ENCODE measurements around the gene GCG.

The GCG gene

GRCh38 chr2:162113776-162114168 lies 38.3 kb downstream of the GCG start:
- Histone ChIP-seq H3K18ac (ENCODE audit: low read length) (no peak overlapping the region), H3K4me1 (ENCODE audit: control insufficient read depth in 1 of 2, insufficient read depth in 2 of 2, low read length in 2 of 2) (peaks cover 4 to 6% of the 10 kb centered on the region in 2 experiments), H3K27me3 (ENCODE audit: insufficient read depth, low read length) (no peaks in the 10 kb centered on the region), H3K27ac (ENCODE audit: low read depth, low read length) (no peak overlapping the region), H2BK5ac (ENCODE audit: low read depth, low read length, poor library complexity) (no peak overlapping the region), H3K23ac (ENCODE audit: low read length) (no peak overlapping the region), H3K36me3 (ENCODE audit: control insufficient read depth in 1 of 2, insufficient read depth in 2 of 2, low read length in 2 of 2) (no peaks in the 10 kb centered on the region), H3K4me2 (ENCODE audit: low read length) (no peak overlapping the region), H3K9me3 (ENCODE audit: insufficient read depth, low read depth, low read length) (no peaks in the 10 kb centered on the region), H2BK12ac (ENCODE audit: low read length) (no peak overlapping the region), H4K91ac (ENCODE audit: low read depth, low read length) (no peak overlapping the region), H2AK5ac (ENCODE audit: low read length) (no peak overlapping the region), H3K79me1 (ENCODE audit: low read length) (peaks cover 5% of the 10 kb centered on the region), H2AFZ (ENCODE audit: insufficient read depth, low read length, poor library complexity) (no peak overlapping the region), H4K8ac (ENCODE audit: low read depth, low read length) (no peak overlapping the region), H3K79me2 (ENCODE audit: control insufficient read depth, insufficient read depth, low read length, poor library complexity) (no peaks in the 10 kb centered on the region), H4K12ac (ENCODE audit: low read depth, low read length) (no peak overlapping the region), H3K14ac (ENCODE audit: low read length) (no peak overlapping the region), H3K4me3 (ENCODE audit: low read depth, low read length) (no peak overlapping the region), H2BK120ac (ENCODE audit: insufficient read depth, low read length, poor library complexity) (no peak overlapping the region), H3K4ac (ENCODE audit: low read depth, low read length) (no peak overlapping the region), H3K9ac (ENCODE audit: low read length) (no peak overlapping the region)
- WGBS (ENCODE audit: extremely low coverage, insufficient coverage, insufficient read length): no CpG with 5 or more reads among the region's 1 CpG
- peak; percentile 52 to 79 for DNase-seq

GRCh38 chr2:162113088-162113775 lies 38.8 kb downstream of the GCG start:
- H3K4ac ChIP-seq (ENCODE audit: low read depth, low read length): no peak overlapping the region
- no peak overlapping the region for H2BK5ac ChIP-seq (ENCODE audit: low read depth, low read length, poor library complexity)
- no peaks in the 10 kb centered on the region for H3K27me3 ChIP-seq (ENCODE audit: insufficient read depth, low read length)
- no peak overlapping the region for H4K91ac ChIP-seq (ENCODE audit: low read depth, low read length)
- no peak overlapping the region for H2BK12ac ChIP-seq (ENCODE audit: low read length)
- H4K12ac ChIP-seq (ENCODE audit: low read depth, low read length): no peak overlapping the region
- H3K23ac ChIP-seq (ENCODE audit: low read length): no peak overlapping the region
- no CpG with 5 or more reads among the region's 3 CpGs for WGBS (ENCODE audit: extremely low coverage, insufficient coverage, insufficient read length)
- H3K9me3 ChIP-seq (ENCODE audit: insufficient read depth, low read depth, low read length): no peaks in the 10 kb centered on the region
- H3K79me1 ChIP-seq (ENCODE audit: low read length): peaks cover 4% of the 10 kb centered on the region
- H4K8ac ChIP-seq (ENCODE audit: low read depth, low read length): no peak overlapping the region
- H3K79me2 ChIP-seq (ENCODE audit: control insufficient read depth, insufficient read depth, low read length, poor library complexity): no peaks in the 10 kb centered on the region
- H3K4me1 ChIP-seq (ENCODE audit: control insufficient read depth in 1 of 2, insufficient read depth in 2 of 2, low read length in 2 of 2): peaks cover 2 to 4% of the 10 kb centered on the region in 2 experiments
- no peak overlapping the region for H3K14ac ChIP-seq (ENCODE audit: low read length)
- H3K9ac ChIP-seq (ENCODE audit: low read length): no peak overlapping the region
- H2AFZ ChIP-seq (ENCODE audit: insufficient read depth, low read length, poor library complexity): no peak overlapping the region
- no peak overlapping the region for H3K4me3 ChIP-seq (ENCODE audit: low read depth, low read length)
- H3K27ac ChIP-seq (ENCODE audit: low read depth, low read length): no peak overlapping the region
- H3K18ac ChIP-seq (ENCODE audit: low read length): no peak overlapping the region
- H3K36me3 ChIP-seq (ENCODE audit: control insufficient read depth in 1 of 2, insufficient read depth in 2 of 2, low read length in 2 of 2): no peaks in the 10 kb centered on the region
- no peak overlapping the region for H3K4me2 ChIP-seq (ENCODE audit: low read length)
- H2BK120ac ChIP-seq (ENCODE audit: insufficient read depth, low read length, poor library complexity): no peak overlapping the region
- H2AK5ac ChIP-seq (ENCODE audit: low read length): no peak overlapping the region
- peak in 1 of 2 donors; percentile 26 for DNase-seq

GRCh38 chr2:162111958-162112850 lies 39.8 kb downstream of the GCG start:
- Histone ChIP-seq H2BK12ac (ENCODE audit: low read length) (no peak overlapping the region), H3K23ac (ENCODE audit: low read length) (no peak overlapping the region), H3K4me1 (ENCODE audit: control insufficient read depth in 1 of 2, insufficient read depth in 2 of 2, low read length in 2 of 2) (peaks cover 2 to 4% of the 10 kb centered on the region in 2 experiments), H2AFZ (ENCODE audit: insufficient read depth, low read length, poor library complexity) (no peak overlapping the region), H3K18ac (ENCODE audit: low read length) (no peak overlapping the region), H3K4me2 (ENCODE audit: low read length) (no peak overlapping the region), H3K79me1 (ENCODE audit: low read length) (peaks cover 2% of the 10 kb centered on the region), H3K27ac (ENCODE audit: low read depth, low read length) (no peak overlapping the region), H2BK5ac (ENCODE audit: low read depth, low read length, poor library complexity) (no peak overlapping the region), H4K8ac (ENCODE audit: low read depth, low read length) (no peak overlapping the region), H3K9me3 (ENCODE audit: insufficient read depth, low read depth, low read length) (no peaks in the 10 kb centered on the region), H2AK5ac (ENCODE audit: low read length) (no peak overlapping the region), H3K27me3 (ENCODE audit: insufficient read depth, low read length) (no peaks in the 10 kb centered on the region), H3K4ac (ENCODE audit: low read depth, low read length) (no peak overlapping the region), H3K9ac (ENCODE audit: low read length) (no peak overlapping the region), H3K4me3 (ENCODE audit: low read depth, low read length) (no peak overlapping the region), H2BK120ac (ENCODE audit: insufficient read depth, low read length, poor library complexity) (no peak overlapping the region), H4K12ac (ENCODE audit: low read depth, low read length) (no peak overlapping the region), H4K91ac (ENCODE audit: low read depth, low read length) (no peak overlapping the region), H3K14ac (ENCODE audit: low read length) (no peak overlapping the region), H3K36me3 (ENCODE audit: control insufficient read depth in 1 of 2, insufficient read depth in 2 of 2, low read length in 2 of 2) (no peaks in the 10 kb centered on the region), H3K79me2 (ENCODE audit: control insufficient read depth, insufficient read depth, low read length, poor library complexity) (no peaks in the 10 kb centered on the region)
- peak in 1 of 2 donors; percentile 60 for DNase-seq
- no CpG with 5 or more reads among the region's 5 CpGs for WGBS (ENCODE audit: extremely low coverage, insufficient coverage, insufficient read length)

GRCh38 chr2:162107361-162107901 lies 44.6 kb downstream of the GCG start:
- Histone ChIP-seq H2BK12ac (ENCODE audit: low read length) (no peak overlapping the region), H3K79me1 (ENCODE audit: low read length) (no peaks in the 10 kb centered on the region), H3K14ac (ENCODE audit: low read length) (no peak overlapping the region), H3K27me3 (ENCODE audit: insufficient read depth, low read length) (no peaks in the 10 kb centered on the region), H2BK120ac (ENCODE audit: insufficient read depth, low read length, poor library complexity) (no peak overlapping the region), H2AFZ (ENCODE audit: insufficient read depth, low read length, poor library complexity) (no peak overlapping the region), H4K91ac (ENCODE audit: low read depth, low read length) (no peak overlapping the region), H2BK5ac (ENCODE audit: low read depth, low read length, poor library complexity) (no peak overlapping the region), H3K9ac (ENCODE audit: low read length) (no peak overlapping the region), H3K4ac (ENCODE audit: low read depth, low read length) (no peak overlapping the region), H2AK5ac (ENCODE audit: low read length) (no peak overlapping the region), H3K23ac (ENCODE audit: low read length) (no peak overlapping the region), H4K8ac (ENCODE audit: low read depth, low read length) (no peak overlapping the region), H3K36me3 (ENCODE audit: control insufficient read depth in 1 of 2, insufficient read depth in 2 of 2, low read length in 2 of 2) (no peaks in the 10 kb centered on the region), H3K4me1 (ENCODE audit: control insufficient read depth in 1 of 2, insufficient read depth in 2 of 2, low read length in 2 of 2) (peaks cover 0 to 2% of the 10 kb centered on the region in 2 experiments), H4K12ac (ENCODE audit: low read depth, low read length) (no peak overlapping the region), H3K9me3 (ENCODE audit: insufficient read depth, low read depth, low read length) (no peaks in the 10 kb centered on the region), H3K4me3 (ENCODE audit: low read depth, low read length) (no peak overlapping the region), H3K18ac (ENCODE audit: low read length) (no peak overlapping the region), H3K4me2 (ENCODE audit: low read length) (no peak overlapping the region), H3K27ac (ENCODE audit: low read depth, low read length) (no peak overlapping the region), H3K79me2 (ENCODE audit: control insufficient read depth, insufficient read depth, low read length, poor library complexity) (no peaks in the 10 kb centered on the region)
- WGBS (ENCODE audit: extremely low coverage, insufficient coverage, insufficient read length): no CpG with 5 or more reads among the region's 4 CpGs
- DNase-seq: peak in 1 of 2 donors; percentile 30

Measured in trophoblast cell (in vitro differentiated cells and primary cell).